GM18498 (cell line): ENCODE data around the gene ACSS1.

Experiments used
- ATAC-seq: cut with Tn5 transposase; IDR thresholded peaks from one replicate; pipeline ENCODE4 v1.9.1; 2021; ENCODE audit warnings: mild to moderate bottlenecking, moderate library complexity; ENCODE audit not compliant: unreplicated experiment

ACSS1 gene

DNA sequence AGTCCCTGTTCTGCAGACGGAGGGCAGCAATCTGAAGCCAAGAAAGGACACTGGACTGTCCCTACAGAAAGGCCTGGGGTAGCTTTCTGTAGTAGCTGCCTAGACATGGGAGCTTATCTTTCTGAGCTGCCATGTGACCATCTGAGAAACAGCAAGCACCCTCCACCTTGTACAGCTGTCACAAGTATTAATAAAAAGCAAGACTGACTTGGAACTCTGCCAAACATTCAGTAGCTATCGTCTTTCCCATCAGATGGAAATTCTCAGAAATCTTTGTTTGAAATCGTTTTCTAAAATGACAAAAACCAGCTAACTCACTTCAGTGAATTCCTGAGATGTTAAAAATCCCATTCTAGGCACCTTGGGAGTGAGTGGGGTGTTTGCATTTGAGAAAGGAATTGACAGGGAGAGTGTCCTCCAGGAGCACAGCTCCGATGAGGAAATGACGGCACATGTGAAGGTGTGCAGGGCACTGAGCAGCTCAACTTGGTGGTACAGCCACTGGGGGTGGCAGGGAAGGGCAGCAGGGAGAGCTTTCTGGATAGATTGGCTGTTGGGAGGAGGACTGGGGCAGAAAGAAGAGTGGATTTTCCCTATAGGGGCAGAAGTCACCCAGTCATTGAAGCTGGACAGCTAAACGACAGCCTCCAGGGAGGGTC, 24.5 kb downstream of the ACSS1 start:
- no peak for ATAC-seq

DNA sequence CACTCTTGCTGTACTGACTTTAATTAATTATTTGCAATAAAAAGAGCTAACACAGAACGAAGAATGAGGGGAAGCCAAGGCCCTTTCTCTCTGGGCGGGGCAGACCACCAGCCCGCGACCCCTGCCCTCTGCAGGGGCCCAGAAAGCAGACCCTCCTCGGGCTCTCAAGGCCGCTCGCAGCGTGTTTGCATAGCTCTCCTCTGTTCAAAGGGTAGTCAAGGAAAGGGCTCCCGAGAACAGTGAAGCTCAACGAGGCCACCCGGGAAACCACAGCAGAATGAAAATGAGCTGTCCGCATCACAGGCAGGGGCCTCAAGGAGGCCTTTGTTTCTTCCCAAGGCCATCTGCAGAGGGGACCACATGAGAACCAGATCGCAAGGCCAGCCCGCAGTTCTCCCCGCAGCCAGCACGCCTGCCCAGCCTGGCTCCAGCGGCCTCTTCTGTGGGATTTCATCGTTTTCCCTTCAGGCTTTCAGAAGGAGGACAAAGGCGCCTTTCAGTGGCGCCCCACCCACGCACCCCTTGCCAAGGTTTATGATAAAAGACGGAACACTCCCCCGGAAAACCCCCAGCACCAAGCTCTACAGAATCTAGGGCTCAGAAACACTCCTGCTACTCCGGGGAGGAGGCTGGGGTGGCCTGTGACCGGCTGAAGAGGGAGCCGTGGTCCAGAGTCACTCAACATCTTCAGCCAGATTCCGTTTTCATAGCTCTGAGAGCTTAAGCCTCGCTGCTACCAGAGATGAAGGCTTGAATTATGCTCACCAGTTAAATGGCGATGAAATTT, 25.3 kb downstream of the ACSS1 start:
- ATAC-seq, result no peak

DNA sequence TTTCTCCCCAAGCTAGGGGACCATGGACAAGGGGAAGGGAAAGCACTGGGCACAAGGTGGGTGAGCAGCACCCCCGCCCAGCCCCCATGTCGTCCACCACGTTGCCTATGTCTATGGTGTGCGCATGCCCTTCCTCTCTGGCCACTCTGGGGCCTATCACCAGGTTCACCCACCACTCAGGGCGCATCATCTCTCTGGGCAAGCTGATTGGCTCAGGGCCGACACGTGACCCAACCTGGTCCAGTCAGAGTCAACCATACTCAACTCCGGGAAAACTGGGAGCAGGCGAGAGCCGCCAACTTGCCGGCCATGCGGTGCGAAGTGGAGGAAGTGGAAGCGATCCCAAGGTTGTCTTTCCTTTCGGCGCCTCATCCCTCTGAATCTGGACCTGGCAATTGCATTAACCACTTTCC, 25.9 kb downstream of the ACSS1 start:
- ATAC-seq, result no peak

DNA sequence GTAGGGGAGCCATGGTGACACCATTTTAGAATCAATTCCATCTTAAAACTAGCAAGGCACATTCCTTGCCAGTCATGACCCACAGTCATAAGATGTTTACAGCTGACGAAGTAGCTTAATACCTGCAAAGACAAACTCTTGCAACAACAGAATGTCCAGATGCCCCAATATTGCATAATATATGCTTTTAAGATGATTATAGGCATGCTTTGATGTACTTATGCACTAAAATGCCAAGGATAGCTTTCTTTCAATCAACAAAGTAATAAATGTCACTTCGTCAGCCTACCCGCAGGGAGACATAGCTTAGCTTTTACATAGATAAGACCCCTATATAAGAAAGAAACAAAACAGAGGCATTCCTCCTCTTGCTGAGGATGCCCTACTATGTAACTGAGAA, 26.7 kb downstream of the ACSS1 start:
- ATAC-seq, result no peak

DNA sequence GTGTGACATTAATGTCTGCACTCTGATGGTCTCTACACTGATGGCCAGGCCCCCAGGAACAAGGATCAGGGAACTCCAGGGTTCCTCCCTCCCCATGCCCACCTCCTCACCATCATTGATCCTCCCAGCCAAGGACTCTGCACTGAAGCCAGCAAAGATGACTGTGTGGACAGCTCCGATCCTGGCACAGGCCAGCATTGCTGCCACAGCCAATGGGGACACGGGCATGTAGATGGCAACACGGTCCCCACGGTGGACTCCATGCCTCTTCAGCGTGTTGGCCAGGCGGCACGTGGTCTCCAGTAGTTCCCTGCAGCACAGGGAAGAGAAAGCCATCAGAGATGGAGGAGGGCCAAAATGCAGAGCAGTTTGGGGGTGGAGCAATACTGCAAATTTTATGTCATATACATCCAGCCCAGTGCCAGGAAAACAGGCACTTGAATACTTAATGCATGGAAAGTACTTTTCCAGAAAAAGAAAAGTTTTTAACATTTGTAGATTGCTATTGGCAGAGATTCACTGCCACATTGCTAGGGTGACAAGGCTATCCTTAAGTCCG, 27.2 kb downstream of the ACSS1 start:
- no peak for ATAC-seq

DNA sequence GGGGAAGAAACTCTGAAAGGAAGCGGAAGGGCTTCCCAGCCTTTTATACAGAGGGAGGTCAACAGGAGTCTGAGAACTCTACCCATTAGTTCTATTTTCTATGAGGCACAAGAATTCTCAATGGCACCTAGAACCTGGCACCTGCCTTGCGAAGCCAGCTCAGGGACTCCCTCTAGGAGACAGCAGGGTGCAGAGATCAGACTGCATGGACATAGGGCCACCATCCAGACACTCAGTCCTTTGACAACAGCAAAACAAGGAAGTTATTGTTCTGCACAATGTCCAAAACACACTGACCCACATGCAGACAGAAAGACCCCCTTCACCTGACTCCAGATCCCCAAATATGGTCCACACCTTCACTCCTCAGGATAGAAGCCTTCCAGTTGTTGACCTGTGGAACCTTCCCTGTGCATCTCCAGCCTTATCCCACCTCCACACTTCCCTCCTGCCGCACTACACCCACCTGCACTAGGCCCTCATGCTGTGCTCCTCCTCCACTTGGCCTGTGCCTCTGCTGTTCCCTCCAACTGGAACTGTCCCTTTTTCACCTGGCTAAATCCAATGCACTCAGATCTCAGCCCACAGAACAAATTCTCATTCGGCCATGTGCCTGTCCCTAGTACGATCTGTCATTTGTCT, 27.8 kb downstream of the ACSS1 start:
- ATAC-seq, result no peak

DNA sequence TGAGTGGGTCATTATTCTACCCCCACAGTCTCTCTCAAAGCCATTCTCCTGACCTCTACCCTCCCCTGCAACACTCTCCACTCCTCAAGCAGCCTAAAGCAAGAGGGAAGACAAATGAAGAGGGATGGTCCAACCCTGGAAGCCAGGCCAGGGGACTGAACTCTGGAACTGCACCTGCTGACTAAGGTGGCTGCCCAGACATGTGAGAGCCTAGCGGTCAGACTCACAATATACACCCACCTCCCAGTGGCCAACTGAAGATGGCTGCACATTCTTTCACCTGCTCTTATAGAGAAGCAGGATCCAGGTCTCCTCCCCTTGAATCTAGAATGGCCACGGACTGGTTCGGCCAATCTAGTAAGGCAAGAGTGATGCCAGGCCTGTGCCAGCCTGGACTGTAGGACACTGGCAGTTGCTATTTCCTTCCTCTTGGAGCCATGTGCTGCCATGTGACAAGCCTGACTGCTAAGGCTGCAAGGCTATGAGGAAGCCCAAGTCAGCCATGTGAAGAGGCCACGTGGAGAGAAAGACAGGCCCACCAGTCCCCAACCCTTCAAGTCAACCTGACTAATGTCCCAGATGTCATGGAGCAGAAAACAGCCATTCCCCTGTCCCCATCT, 31.8 kb downstream of the ACSS1 start:
- ATAC-seq, result no peak

DNA sequence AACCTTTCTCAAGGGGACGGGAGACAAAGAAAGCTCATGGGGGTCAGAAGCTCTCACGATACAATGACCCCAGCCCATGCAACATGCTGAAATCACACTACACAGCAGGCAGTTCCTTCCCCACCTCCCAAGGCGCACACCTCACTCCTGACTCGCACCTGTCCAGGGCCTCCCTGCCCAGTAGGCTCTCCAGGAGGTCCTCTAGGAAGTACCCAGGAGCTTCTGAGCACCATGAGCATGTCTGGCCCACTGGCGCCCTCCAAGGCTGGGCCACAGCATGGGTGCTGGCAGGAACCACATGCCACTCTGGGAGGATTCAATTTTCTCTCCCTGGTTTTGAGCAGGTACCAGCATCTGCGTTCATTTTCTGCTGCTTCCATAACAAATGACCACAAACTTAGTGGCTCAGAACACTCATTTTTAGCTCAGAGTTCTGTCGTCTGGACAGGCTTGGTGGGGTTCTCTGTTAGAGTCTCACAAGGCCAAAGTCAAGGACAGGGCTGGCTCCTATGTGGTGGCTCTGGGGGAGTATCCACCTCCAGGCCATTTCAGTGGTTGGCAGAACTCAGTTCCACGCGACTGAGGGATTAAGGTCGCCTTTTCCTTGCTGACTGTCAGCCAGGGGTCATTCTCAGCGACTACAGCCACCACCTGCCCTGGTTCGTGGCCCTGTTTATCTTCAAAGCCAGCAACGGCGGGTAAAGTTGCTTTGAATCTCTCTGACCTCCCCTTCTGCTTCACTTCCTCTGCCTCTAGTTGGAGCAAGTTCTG, 32.7 kb downstream of the ACSS1 start:
- ATAC-seq, result no peak

DNA sequence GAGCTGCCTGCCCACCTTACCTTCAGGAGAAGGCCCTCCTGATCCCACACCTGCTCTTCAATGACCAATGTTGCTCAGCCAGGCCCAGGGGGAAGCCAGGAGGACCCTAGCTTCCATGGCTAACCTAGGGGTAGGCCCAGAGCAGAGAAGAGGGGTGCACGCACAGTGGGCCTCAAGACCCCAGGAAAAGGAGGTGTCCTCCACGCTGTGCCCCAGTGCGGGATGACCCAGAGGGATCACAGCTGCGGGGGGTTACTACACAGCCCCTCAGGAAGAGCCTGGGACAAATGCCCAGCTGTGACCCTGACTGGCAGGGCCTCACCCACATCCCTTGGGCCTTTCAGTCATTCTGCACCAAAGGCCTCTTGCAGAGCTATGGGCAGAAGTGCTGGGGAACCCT, 33.8 kb downstream of the ACSS1 start:
- ATAC-seq, result no peak

DNA sequence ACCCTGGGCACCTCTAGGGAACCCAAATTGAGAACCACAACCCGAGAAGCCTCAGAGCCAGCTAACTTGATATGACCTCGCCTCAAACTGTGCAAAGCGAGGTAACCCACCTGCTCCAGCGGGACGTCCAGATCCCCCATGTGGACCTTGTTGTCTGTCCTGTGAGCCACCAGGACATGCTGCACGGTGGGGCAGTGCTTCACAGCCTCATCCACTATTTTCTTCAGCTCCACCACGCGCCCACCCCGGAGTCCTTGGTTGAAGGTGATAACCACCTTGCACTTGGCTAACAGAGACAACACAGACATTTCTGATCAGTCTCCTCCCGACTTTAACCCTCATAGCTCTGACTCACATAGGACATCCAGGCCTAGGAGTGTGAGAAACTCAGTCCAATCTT, 34.6 kb downstream of the ACSS1 start:
- ATAC-seq, result no peak

DNA sequence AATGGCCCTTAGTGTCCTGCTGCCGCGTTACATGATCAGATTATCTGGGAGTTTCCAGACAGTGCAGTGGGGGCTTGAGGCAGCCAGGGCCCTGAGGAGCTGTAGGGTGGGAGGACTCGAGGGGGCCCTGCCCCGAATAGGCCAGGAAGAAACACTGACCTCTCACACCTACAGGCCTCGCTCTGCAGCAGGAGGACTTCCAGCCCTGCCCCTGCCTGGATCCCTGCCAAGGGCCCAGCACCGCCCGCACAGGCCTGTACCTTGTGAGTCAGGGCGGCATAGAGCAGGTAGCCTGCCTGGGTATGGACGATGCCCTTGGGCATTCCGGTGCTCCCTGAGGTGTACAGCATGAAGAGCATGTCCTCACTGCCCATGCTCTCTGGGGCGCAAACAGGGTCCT, 35.3 kb downstream of the ACSS1 start:
- no peak for ATAC-seq

DNA sequence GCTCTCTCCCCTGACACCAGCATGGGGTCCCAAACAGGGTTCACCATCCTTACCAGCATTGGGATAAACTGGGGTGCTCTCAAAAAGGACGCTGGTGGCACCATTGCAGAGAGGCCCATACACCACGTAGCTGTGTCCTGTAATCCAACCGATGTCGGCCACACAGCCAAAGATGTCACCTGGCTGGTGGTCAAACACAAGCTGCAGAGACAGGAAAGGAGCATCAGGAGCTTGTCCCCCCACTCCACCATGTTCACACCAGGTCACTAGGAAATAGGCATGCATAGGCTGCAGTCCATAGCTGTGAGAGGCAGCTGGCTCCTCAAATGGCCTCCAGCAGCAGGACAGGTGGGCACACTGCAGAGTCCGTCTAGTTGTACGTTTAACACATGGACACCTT, 36.6 kb downstream of the ACSS1 start:
- no peak for ATAC-seq

DNA sequence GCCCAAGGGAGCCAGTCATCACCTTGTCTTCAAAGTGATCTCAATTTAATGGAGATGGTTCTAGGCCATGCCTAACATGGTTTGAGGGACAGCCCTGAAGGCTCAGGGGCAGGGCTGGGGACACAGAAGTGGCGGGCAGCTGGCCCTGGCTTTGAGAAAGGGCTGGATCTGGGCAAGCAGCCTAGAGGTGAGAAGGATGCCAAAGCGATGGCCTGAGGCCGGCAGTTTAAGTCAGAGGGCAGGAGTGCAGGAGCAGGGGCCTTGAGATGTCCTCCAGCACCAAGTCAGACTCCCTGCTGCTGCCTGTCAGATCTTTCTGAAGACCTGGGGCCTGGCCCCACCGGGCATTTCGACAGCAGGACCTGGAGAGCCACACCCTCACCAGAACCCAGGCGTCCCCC, 37.0 kb downstream of the ACSS1 start:
- no peak for ATAC-seq

DNA sequence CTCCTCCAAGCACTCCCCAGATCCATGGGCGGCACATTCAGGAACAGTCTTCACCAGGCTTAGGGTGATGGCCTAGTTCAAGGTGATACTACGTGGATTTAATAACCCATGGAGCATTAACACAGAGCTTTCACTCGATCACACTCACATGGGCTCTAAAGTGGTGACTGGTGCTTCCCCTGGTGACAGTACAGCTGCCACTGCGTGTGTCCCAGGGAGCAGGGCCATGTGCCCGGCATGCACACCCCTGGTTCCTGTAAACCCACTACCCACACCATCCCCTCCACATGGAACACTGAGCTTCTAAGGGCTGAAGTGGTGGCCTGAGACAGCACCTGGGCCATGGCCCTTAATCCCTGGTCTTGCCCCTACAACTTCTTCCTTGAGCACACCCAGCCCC, 37.6 kb downstream of the ACSS1 start:
- ATAC-seq, result no peak

DNA sequence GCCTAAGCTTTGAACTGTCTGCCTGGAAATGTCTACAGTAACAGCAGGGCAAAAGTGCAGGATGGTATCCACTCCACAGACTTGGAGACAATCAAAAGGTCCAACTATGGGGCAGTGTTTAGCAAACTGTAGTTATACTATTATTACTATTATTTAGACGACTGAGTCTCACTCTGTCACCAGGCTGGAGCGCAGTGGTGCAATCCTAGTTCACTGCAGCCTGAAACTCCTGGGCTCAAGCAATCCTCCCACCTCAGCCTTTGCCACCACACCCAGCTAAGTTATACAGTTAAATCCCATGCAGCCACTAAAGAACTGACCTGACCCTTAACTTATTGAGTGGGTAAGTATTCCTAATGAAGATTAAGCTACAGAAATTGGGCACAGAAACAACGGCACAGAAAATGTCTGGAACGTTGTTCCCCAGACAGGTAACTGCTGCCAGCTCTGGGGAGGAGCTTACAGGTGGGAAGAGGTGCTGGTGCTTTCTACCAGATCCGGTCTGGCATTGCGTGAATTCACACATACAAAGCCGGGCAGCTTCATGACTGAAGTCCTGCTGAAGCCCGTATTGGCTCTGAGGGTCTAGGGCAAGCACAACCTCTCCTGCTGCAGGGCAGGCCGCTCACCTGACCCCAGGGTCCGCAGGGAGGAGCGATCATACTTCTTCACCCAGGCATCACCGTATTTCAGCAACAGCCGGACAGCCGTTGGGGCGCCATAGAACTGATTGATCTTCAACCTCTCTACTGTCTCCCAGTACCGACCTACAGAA, 38.4 kb downstream of the ACSS1 start:
- ATAC-seq, result no peak

DNA sequence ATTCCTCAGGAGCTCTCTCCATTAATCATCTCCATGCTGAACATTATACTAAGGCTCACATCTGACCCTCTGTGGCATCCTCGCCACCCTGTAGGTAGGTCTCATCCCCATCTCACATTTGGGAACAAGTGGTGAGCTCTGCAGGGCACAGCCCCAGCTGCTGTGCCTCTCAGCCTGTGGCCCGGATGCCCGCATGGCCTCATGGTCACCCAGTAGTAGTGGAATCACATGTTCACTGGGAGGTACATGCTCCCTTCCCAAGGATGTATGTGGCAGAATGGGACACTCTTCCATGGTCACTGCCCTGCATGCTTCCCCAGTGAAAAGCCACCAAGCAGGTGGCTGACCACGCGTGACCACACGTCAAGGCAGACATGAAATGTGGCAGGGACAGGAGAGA, 39.1 kb downstream of the ACSS1 start:
- ATAC-seq, result no peak

DNA sequence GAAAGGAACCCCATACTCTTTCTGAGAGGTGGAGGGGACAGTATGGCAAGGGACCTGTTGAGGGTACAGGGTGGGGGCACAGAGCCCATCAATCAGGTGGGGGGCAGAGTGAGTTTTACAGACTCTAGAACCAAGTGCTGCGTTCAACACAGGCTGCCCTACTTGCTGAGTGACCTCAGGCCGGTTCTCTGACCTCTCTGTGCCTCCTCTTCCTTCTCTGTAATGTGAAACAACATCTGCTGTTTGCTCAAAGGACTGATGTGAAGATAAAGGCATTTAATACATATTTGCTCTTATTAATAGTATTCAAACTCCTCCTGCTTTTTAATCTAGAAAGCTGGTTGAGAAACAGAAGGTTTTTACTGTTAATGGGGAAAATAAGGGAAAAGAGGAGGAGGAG, 39.5 kb downstream of the ACSS1 start:
- ATAC-seq, result no peak

DNA sequence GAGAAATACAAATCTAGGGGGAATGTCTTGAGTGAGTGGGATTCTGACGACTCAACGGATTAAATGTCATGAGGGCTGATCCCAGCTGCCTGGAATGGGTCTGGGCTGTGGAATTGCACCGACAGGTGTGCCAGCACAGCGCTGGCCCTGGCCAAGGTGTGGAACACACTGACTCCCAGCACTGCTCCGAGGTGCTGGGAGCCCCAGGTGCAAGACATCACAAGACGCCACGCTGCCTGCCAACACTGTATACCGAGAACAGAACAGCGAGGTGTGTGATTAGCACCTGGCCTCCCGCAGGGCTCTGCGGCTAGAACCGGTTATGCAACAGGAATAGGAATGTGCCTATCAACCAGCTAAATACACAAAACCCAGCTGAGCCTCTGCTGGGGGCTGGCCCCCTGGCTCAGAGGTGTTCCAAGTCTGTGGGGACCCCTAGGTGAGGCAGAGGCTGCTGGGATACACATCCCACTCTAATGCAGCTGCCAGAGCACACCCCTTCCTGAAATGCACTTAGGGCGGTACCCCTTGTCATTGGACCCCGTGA, 40.6 kb downstream of the ACSS1 start:
- no peak for ATAC-seq

DNA sequence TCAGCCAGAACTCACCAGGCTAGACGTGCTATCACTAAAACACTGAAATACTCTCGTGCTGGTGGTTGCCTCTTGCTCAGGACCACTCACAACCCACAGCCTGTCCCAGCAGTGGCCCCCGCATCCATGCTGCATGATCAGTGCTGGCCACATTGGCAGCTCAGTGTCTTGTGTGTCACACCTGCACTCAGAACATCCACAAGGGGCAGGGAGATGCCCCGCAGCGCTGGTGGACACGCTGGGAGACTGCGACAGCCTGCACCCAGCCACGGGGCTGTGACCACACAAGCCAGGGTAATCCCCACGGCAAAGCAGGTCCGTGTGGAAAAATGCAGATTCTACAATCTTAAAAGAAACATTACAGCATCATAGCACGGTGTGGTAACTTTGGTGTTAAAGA, 41.5 kb downstream of the ACSS1 start:
- no peak for ATAC-seq

DNA sequence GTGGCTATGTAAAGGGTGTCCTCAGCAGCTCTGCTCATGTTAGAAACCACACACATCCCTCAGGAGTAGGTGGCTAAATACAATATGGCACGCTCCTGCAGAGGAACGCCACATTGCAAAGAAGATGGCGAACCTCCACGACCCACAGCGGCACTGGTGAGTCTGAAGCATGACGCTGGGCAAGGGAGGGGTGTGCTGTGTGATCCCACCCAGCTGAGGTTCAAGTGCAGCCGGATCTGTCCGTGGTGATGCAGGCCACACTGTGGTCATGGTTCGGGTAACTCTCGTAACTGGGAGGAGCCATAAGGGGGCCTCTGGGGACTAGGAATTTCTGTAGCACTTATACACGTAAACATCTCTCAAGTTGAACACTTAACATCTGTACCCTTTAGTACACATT, 42.0 kb downstream of the ACSS1 start:
- ATAC-seq, result no peak
